NCI-H1417 (cell line): ENCODE data around the gene SPNS2.
A peak's percentile ranks its signal among the peaks of the same experiment; 100 is the strongest.

Experiments
- DNase-seq, 3 experiments: peaks; one replicate each; lab custom pipeline; 2025; lab: John Stamatoyannopoulos, UW

Gene SPNS2

GRCh38 chr17:4520060-4520893, 21.6 kb downstream of the SPNS2 start:
- DNase-seq = no peak

GRCh38 chr17:4520894-4521600, 22.4 kb downstream of the SPNS2 start:
- no peak for DNase-seq

- DNase-seq = no peak
Measured at GRCh38 chr17:4522661-4523060, 24.0 kb downstream of the SPNS2 start.

- DNase-seq = no peak
Measured at GRCh38 chr17:4523946-4524345, 25.3 kb downstream of the SPNS2 start.

- DNase-seq = no peak
Measured at GRCh38 chr17:4525691-4526397, 27.2 kb downstream of the SPNS2 start.

GRCh38 chr17:4527134-4527533, 28.5 kb downstream of the SPNS2 start:
- DNase-seq = no peak

GRCh38 chr17:4527566-4528125, 29.0 kb downstream of the SPNS2 start:
- no peak for DNase-seq

- DNase-seq = peak in 1 of 3 experiments; percentile 1
Measured at GRCh38 chr17:4529533-4530152, 31.0 kb downstream of the SPNS2 start.

GRCh38 chr17:4530799-4531730, 32.4 kb downstream of the SPNS2 start:
- no peak for DNase-seq

- no peak for DNase-seq
Measured at GRCh38 chr17:4531988-4532736, 33.5 kb downstream of the SPNS2 start.

- no peak for DNase-seq
Measured at GRCh38 chr17:4532860-4533522, 34.3 kb downstream of the SPNS2 start.

GRCh38 chr17:4533523-4534504, 35.1 kb downstream of the SPNS2 start:
- DNase-seq = peak in 2 of 3 experiments; percentile 47 to 56

- DNase-seq = peak in 1 of 3 experiments; percentile 23
Measured at GRCh38 chr17:4534515-4534914, 35.8 kb downstream of the SPNS2 start.

GRCh38 chr17:4534928-4535666, 36.4 kb downstream of the SPNS2 start:
- no peak for DNase-seq

- DNase-seq = no peak
Measured at GRCh38 chr17:4535667-4536258, 37.1 kb downstream of the SPNS2 start.

- no peak for DNase-seq
Measured at GRCh38 chr17:4536259-4536741, 37.6 kb downstream of the SPNS2 start.
